GM12878 (cell line): Measurements from ENCODE around the gene CRB1.

ENCODE experiments used
- CTCF ChIP-seq, 3 experiments: IDR thresholded peaks in 2 of 3; conservative IDR thresholded peaks in 1 of 3; 2 replicates each; pipeline ENCODE4 v1.5.1; 2011; ENCODE audit warnings: low read depth in 3 of 3, low read length in 3 of 3, mild to moderate bottlenecking in 3 of 3, control low read depth in 2 of 3, moderate library complexity in 2 of 3, inconsistent platforms in 1 of 3, mixed read lengths in 1 of 3; ENCODE audit not compliant: control insufficient read depth in 2 of 3, insufficient read depth in 1 of 3; ENCODE audit errors: extremely low read depth in 1 of 3
- MAX ChIP-seq: IDR thresholded peaks from 2 replicates; pipeline ENCODE4 v1.6.1; 2012; ENCODE audit warnings: low read depth, low read length, improper control_type of control experiment
- PBX3 ChIP-seq: IDR thresholded peaks from 2 replicates; pipeline ENCODE4 v1.6.1; 2011; ENCODE audit warnings: mild to moderate bottlenecking, low read depth, low read length, moderate library complexity; ENCODE audit not compliant: insufficient replicate concordance
- RAD21 ChIP-seq: IDR thresholded peaks from 2 replicates; pipeline ENCODE4 v1.6.1; 2011; ENCODE audit warnings: mild to moderate bottlenecking, low read depth, low read length, moderate library complexity; ENCODE audit not compliant: insufficient read depth
- RAD51 ChIP-seq: fragments of 450-650 bp; IDR thresholded peaks from 2 replicates; pipeline ENCODE4 v1.6.1; 2016; ENCODE audit warnings: moderate library complexity, mild to moderate bottlenecking, inconsistent platforms
- RFX5 ChIP-seq: IDR thresholded peaks from 2 replicates; pipeline ENCODE4 v1.6.1; 2011; ENCODE audit warnings: low read depth, low read length, improper control_type of control experiment
- STAT3 ChIP-seq: IDR thresholded peaks from 2 replicates; pipeline ENCODE4 v1.6.1; 2011; ENCODE audit warnings: low read depth, low read length, improper control_type of control experiment

- TF ChIP-seq MAX (no peak), CTCF (IDR thresholded peaks at IDR 0.05 in 2 of 3, conservative IDR thresholded peaks at IDR 0.05 in 1 of 3; ENCODE audit: control insufficient read depth in 2 of 3, extremely low read depth in 1 of 3, insufficient read depth in 1 of 3, low read depth in 3 of 3, low read length in 3 of 3) (no peak), RFX5 (no peak), RAD51 (no peak), RAD21 (no peak), PBX3 (no peak), STAT3 (no peak)
These were observed 71.3 kb downstream of the CRB1 start for GRCh38 chr1:197339106-197340060.
